GM18502 (cell line): ENCODE results near the gene PRKAR1A.
"Not testable (repeated sequence)": the region's sequence is repeated elsewhere in the genome, so short reads cannot be mapped to it uniquely, and the experiment has no call there.

Experiments used
- ATAC-seq: cut with Tn5 transposase; IDR thresholded peaks from one replicate; pipeline ENCODE4 v1.9.1; 2021; ENCODE audit warnings: mild to moderate bottlenecking; ENCODE audit not compliant: unreplicated experiment, poor library complexity

The PRKAR1A gene

GRCh38 chr17:68512247-68512959 is at the start of gene PRKAR1A:
Gene PRKAR1A (plus strand): TSS chr17:68512430. CDS start chr17:68515400, 2,970 bp downstream.
- ATAC-seq, result peak; percentile 90

- ATAC-seq, result no peak
Observed at GRCh38 chr17:68463211-68464019, 48.8 kb upstream of the PRKAR1A start.

GRCh38 chr17:68468334-68468733 is 43.9 kb upstream of the PRKAR1A start:
- ATAC-seq, result no peak

GRCh38 chr17:68468788-68469187 is 43.4 kb upstream of the PRKAR1A start:
- ATAC-seq, result no peak

GRCh38 chr17:68470961-68471360 is 41.3 kb upstream of the PRKAR1A start:
- ATAC-seq, result no peak

- ATAC-seq, result no peak
Observed at GRCh38 chr17:68480885-68481284, 31.3 kb upstream of the PRKAR1A start.

GRCh38 chr17:68482576-68483041 is 29.6 kb upstream of the PRKAR1A start:
- no peak for ATAC-seq

GRCh38 chr17:68484458-68484857 is 27.8 kb upstream of the PRKAR1A start:
- ATAC-seq, result no peak

GRCh38 chr17:68489919-68490318 is 22.3 kb upstream of the PRKAR1A start:
- no peak for ATAC-seq

- ATAC-seq, result no peak
Observed at GRCh38 chr17:68491381-68492231, 20.6 kb upstream of the PRKAR1A start.

GRCh38 chr17:68492394-68493054 is 19.7 kb upstream of the PRKAR1A start:
- not testable (repeated sequence) for ATAC-seq

- no peak for ATAC-seq
Observed at GRCh38 chr17:68495081-68495480, 17.1 kb upstream of the PRKAR1A start.

GRCh38 chr17:68497885-68498319 is 14.3 kb upstream of the PRKAR1A start:
- ATAC-seq, result peak; percentile 96

GRCh38 chr17:68498479-68499326 is 13.5 kb upstream of the PRKAR1A start:
- peak; percentile 40 for ATAC-seq

- no peak for ATAC-seq
Observed at GRCh38 chr17:68499587-68499986, 12.6 kb upstream of the PRKAR1A start.

- no peak for ATAC-seq
Observed at GRCh38 chr17:68501074-68501473, 11.2 kb upstream of the PRKAR1A start.

GRCh38 chr17:68505951-68506350 is 6.3 kb upstream of the PRKAR1A start:
- ATAC-seq, result no peak

GRCh38 chr17:68507576-68507975 is 4.7 kb upstream of the PRKAR1A start:
- no peak for ATAC-seq
